H9 (cell line): ENCODE measurements around the gene RERG. TPM values are rescaled to one million over a fixed set of nuclear protein-coding genes. Genes with fewer than 3 reads are reported as not detected.

Experiments used
- DNase-seq: peaks from one replicate; pipeline ENCODE4 v3.0.0-alpha.2; 2017
- H2AFZ ChIP-seq: one replicate; pipeline ENCODE4 v1.6.1; 2013; ENCODE audit warnings: mild to moderate bottlenecking, low read length, control low read depth, moderate library complexity
- H2AK5ac ChIP-seq: 2 replicates; pipeline ENCODE4 v1.6.1; 2013; ENCODE audit warnings: low read length, control low read depth, mixed read lengths; ENCODE audit not compliant: insufficient read length
- H2BK120ac ChIP-seq: one replicate; pipeline ENCODE4 v1.6.1; 2013; ENCODE audit warnings: low read depth, mild to moderate bottlenecking, low read length, control low read depth, inconsistent platforms; ENCODE audit not compliant: poor library complexity, severe bottlenecking
- H2BK12ac ChIP-seq: 2 replicates; pipeline ENCODE4 v1.6.1; 2013; ENCODE audit warnings: low read length, control low read depth, mixed read lengths, low read depth; ENCODE audit not compliant: insufficient read length
- H2BK15ac ChIP-seq: 2 replicates; pipeline ENCODE4 v1.6.1; 2013; ENCODE audit warnings: low read depth, low read length, control low read depth
- H2BK20ac ChIP-seq: one replicate; pipeline ENCODE4 v1.6.1; 2013; ENCODE audit warnings: low read depth, mild to moderate bottlenecking, low read length, control low read depth, inconsistent platforms; ENCODE audit not compliant: poor library complexity, severe bottlenecking
- H2BK5ac ChIP-seq: 2 replicates; pipeline ENCODE4 v1.6.1; 2013; ENCODE audit warnings: low read length, control low read depth, mixed read lengths; ENCODE audit not compliant: insufficient read length
- H3K14ac ChIP-seq: 2 replicates; pipeline ENCODE4 v1.6.1; 2013; ENCODE audit warnings: low read length, control low read depth; ENCODE audit not compliant: insufficient read depth
- H3K18ac ChIP-seq: 2 replicates; pipeline ENCODE4 v1.6.1; 2013; ENCODE audit warnings: low read depth, mild to moderate bottlenecking, mixed read lengths, low read length, control low read depth; ENCODE audit not compliant: insufficient read length
- H3K23ac ChIP-seq: 2 replicates; pipeline ENCODE4 v1.6.1; 2013; ENCODE audit warnings: low read length, control low read depth, mixed read lengths, low read depth; ENCODE audit not compliant: insufficient read length
- H3K23me2 ChIP-seq: 2 replicates; pipeline ENCODE4 v1.6.1; 2013; ENCODE audit warnings: low read depth, mild to moderate bottlenecking, mixed read lengths, low read length, control low read depth; ENCODE audit not compliant: insufficient read length, poor library complexity, severe bottlenecking
- H3K27ac ChIP-seq: 2 replicates; pipeline ENCODE4 v1.5.1; 2013; ENCODE audit warnings: low read length, control low read depth, mixed read lengths, low read depth; ENCODE audit not compliant: insufficient read length
- H3K27me3 ChIP-seq: 2 replicates; pipeline ENCODE4 v1.6.1; 2013; ENCODE audit warnings: low read length, control low read depth, inconsistent platforms; ENCODE audit not compliant: insufficient read depth
- H3K4ac ChIP-seq: 2 replicates; pipeline ENCODE4 v1.6.1; 2013; ENCODE audit warnings: low read depth, mild to moderate bottlenecking, control low read depth, inconsistent platforms, low read length, moderate library complexity
- H3K4me1 ChIP-seq: 2 replicates; pipeline ENCODE4 v1.6.1; 2013; ENCODE audit warnings: low read length, control low read depth, inconsistent platforms; ENCODE audit not compliant: insufficient read depth
- H3K4me2 ChIP-seq: 2 replicates; pipeline ENCODE4 v1.6.1; 2013; ENCODE audit warnings: low read length, control low read depth, mixed read lengths; ENCODE audit not compliant: insufficient read length, insufficient read depth
- H3K56ac ChIP-seq: 2 replicates; pipeline ENCODE4 v1.6.1; 2013; ENCODE audit warnings: low read depth, mild to moderate bottlenecking, mixed read lengths, low read length, control low read depth; ENCODE audit not compliant: insufficient read length
- H3K79me1 ChIP-seq: 2 replicates; pipeline ENCODE4 v1.6.1; 2013; ENCODE audit warnings: low read depth, mild to moderate bottlenecking, moderate library complexity, low read length, control low read depth, inconsistent platforms; ENCODE audit not compliant: insufficient read depth, poor library complexity, severe bottlenecking
- H3K79me2 ChIP-seq: 2 replicates; pipeline ENCODE4 v1.6.1; 2013; ENCODE audit warnings: low read length, control low read depth, inconsistent platforms; ENCODE audit not compliant: insufficient read depth
- H3K9ac ChIP-seq: 2 replicates; pipeline ENCODE4 v1.6.1; 2013; ENCODE audit warnings: low read length, control low read depth, mixed read lengths; ENCODE audit not compliant: insufficient read length; ENCODE audit errors: extremely low read depth
- H3K9me3 ChIP-seq: one replicate; pipeline ENCODE4 v1.6.1; 2013; ENCODE audit warnings: low read depth, low read length, inconsistent platforms; ENCODE audit not compliant: control insufficient read depth
- H3T11ph ChIP-seq: one replicate; pipeline ENCODE4 v1.6.1; 2013; ENCODE audit warnings: mild to moderate bottlenecking, low read length, control low read depth, inconsistent platforms
- H4K20me1 ChIP-seq: one replicate; pipeline ENCODE4 v1.6.1; 2013; ENCODE audit not compliant: control insufficient read depth, insufficient read length, insufficient read depth
- H4K5ac ChIP-seq: 2 replicates; pipeline ENCODE4 v1.6.1; 2013; ENCODE audit warnings: low read depth, mild to moderate bottlenecking, mixed read lengths, low read length, control low read depth; ENCODE audit not compliant: insufficient read length
- H4K8ac ChIP-seq: replicated peaks from 2 replicates; pipeline ENCODE4 v1.6.1; 2013; ENCODE audit warnings: low read length, control low read depth, mixed read lengths, low read depth; ENCODE audit not compliant: insufficient read length
- H4K91ac ChIP-seq: 2 replicates; pipeline ENCODE4 v1.6.1; 2013; ENCODE audit warnings: low read depth, mild to moderate bottlenecking, moderate library complexity, mixed read lengths, low read length, control low read depth; ENCODE audit not compliant: insufficient read length
- H3K27ac Mint-ChIP-seq, 3 experiments: 2 replicates in 2 of 3; 3 replicates in 1 of 3; pipeline ENCODE4 v1.8.0; 2020 to 2021; ENCODE audit warnings: mixed read lengths in 3 of 3, mild to moderate bottlenecking in 1 of 3, moderate library complexity in 1 of 3
- H3K27me3 Mint-ChIP-seq: 2 replicates; pipeline ENCODE4 v1.8.0; 2021; ENCODE audit warnings: low read depth, mild to moderate bottlenecking, moderate library complexity, mixed read lengths
- H3K36me3 Mint-ChIP-seq, 3 experiments: 2 replicates in 2 of 3; 3 replicates in 1 of 3; pipeline ENCODE4 v1.8.0; 2020 to 2021; ENCODE audit warnings: low read depth in 3 of 3, mixed read lengths in 3 of 3; ENCODE audit not compliant: insufficient read depth in 1 of 3
- H3K4me1 Mint-ChIP-seq, 2 experiments: 2 replicates each; pipeline ENCODE4 v1.8.0; 2020; ENCODE audit warnings: mixed read lengths in 2 of 2
- H3K4me3 Mint-ChIP-seq, 2 experiments: 2 replicates in 1 of 2; 3 replicates in 1 of 2; pipeline ENCODE4 v1.8.0; 2020 to 2021; ENCODE audit warnings: mild to moderate bottlenecking in 2 of 2, mixed read lengths in 2 of 2, moderate library complexity in 1 of 2
- H3K9me3 Mint-ChIP-seq, 2 experiments: 2 replicates in 1 of 2; 3 replicates in 1 of 2; pipeline ENCODE4 v1.8.0; 2020; ENCODE audit warnings: mild to moderate bottlenecking in 2 of 2, mixed read lengths in 2 of 2, moderate library complexity in 1 of 2
- CTCF ChIP-seq: fragments of 200-600 bp; sonication (generic); conservative IDR thresholded peaks from 3 replicates; pipeline ENCODE4 v1.8.0; 2021; ENCODE audit warnings: antibody characterized with exemption, mild to moderate bottlenecking
- WGBS: extraction: QIAGEN DNeasy Blood & Tissue Kit; methylation state at CpG from one replicate; pipeline ENCODE4 v1.1.7; 2013; ENCODE audit warnings: missing lambda C conversion rate, low lambda C conversion rate, mixed read lengths; ENCODE audit not compliant: insufficient read length; ENCODE audit errors: extremely low coverage; 5-methylcytosine and 5-hydroxymethylcytosine counted together
- total RNA-seq: library from RNA; stranded (reverse); gene quantifications from 2 replicates; pipeline ENCODE4 v1.2.1, GENCODE V29; 2021

Gene RERG
- total RNA-seq, 1 experiment from 2014 or later: not detected

- Histone ChIP-seq H4K8ac (no peak overlapping the region), H3K27me3 (no peaks in the 10 kb centered on the region), H2AFZ (no peak overlapping the region), H4K5ac (no peak overlapping the region), H3K79me2 (no peaks in the 10 kb centered on the region), H3K18ac (no peak overlapping the region), H3K4me2 (no peak overlapping the region), H4K20me1 (no peaks in the 10 kb centered on the region), H3K9me3 (no peaks in the 10 kb centered on the region), H3K56ac (no peak overlapping the region), H2BK5ac (no peak overlapping the region), H2BK12ac (no peak overlapping the region), H3K14ac (no peak overlapping the region), H3T11ph (no peak overlapping the region), H2BK15ac (no peak overlapping the region), H3K4ac (no peak overlapping the region), H3K9ac (no peak overlapping the region), H2BK120ac (no peak overlapping the region), H3K27ac (no peak overlapping the region), H2BK20ac (no peak overlapping the region), H4K91ac (no peak overlapping the region), H2AK5ac (no peak overlapping the region), H3K79me1 (no peaks in the 10 kb centered on the region), H3K23me2 (no peaks in the 10 kb centered on the region), H3K23ac (no peak overlapping the region), H3K4me1 (no peaks in the 10 kb centered on the region)
- Mint-ChIP-seq H3K4me3 (no peak overlapping the region), H3K9me3 (no peaks in the 10 kb centered on the region; a peak in 1 of 5 replicates), H3K36me3 (no peaks in the 10 kb centered on the region), H3K27me3 (no peaks in the 10 kb centered on the region), H3K27ac (no peak overlapping the region), H3K4me1 (no peaks in the 10 kb centered on the region)
- no peak for DNase-seq
- WGBS: no CpG with 5 or more reads among the region's 3 CpGs
- TF ChIP-seq CTCF: no peak
Observed at GRCh38 chr12:15193946-15194345, 27.3 kb downstream of the RERG start.
